Activated naive CD4-positive, alpha-beta T cell treated with anti-CD3 and anti-CD28 coated beads for 36 hours (primary cell): ENCODE measurements around the gene MAPK13. TPM values are rescaled to one million over a fixed set of nuclear protein-coding genes. Genes with fewer than 3 reads are reported as not detected.
"Not testable (repeated sequence)": the region's sequence is repeated elsewhere in the genome, so short reads cannot be mapped to it uniquely, and the experiment has no call there.

ENCODE experiments used
- CTCF ChIA-PET: fragments of 350-600 bp; sonication (Branson Sonifier 250); formaldehyde crosslinking; loops from one replicate; lab custom pipeline; 2021; ENCODE audit warnings: antibody characterized with exemption; lab: Charles Lee
- DNase-seq: peaks from one replicate; pipeline ENCODE4 v3.0.0-alpha.2; 2020
- H3K27ac Mint-ChIP-seq: one replicate; pipeline ENCODE4 v1.8.0; 2021; ENCODE audit warnings: mild to moderate bottlenecking, mixed read lengths
- H3K27me3 Mint-ChIP-seq: one replicate; pipeline ENCODE4 v1.8.0; 2021; ENCODE audit warnings: low read depth, mixed read lengths
- H3K36me3 Mint-ChIP-seq: one replicate; pipeline ENCODE4 v1.8.0; 2021; ENCODE audit warnings: low read depth, mixed read lengths
- H3K4me1 Mint-ChIP-seq: one replicate; pipeline ENCODE4 v1.8.0; 2021; ENCODE audit warnings: low read depth, mixed read lengths
- H3K4me3 Mint-ChIP-seq: one replicate; pipeline ENCODE4 v1.8.0; 2021; ENCODE audit warnings: mild to moderate bottlenecking, moderate library complexity, mixed read lengths
- H3K9me3 Mint-ChIP-seq: one replicate; pipeline ENCODE4 v1.8.0; 2021; ENCODE audit warnings: mixed read lengths
- intact Hi-C: fragments of 100-400 bp; cut with micrococcal nuclease; formaldehyde crosslinking; loops from one replicate; pipeline ENCODE4 v1.15.1; 2023
- total RNA-seq, 2 experiments: library from RNA; stranded (reverse); gene quantifications; one replicate each; pipeline ENCODE4 v1.2.3, GENCODE V29; 2021

Gene MAPK13
- total RNA-seq: 10 to 100 TPM; 49.8 to 51.4 TPM

DNA sequence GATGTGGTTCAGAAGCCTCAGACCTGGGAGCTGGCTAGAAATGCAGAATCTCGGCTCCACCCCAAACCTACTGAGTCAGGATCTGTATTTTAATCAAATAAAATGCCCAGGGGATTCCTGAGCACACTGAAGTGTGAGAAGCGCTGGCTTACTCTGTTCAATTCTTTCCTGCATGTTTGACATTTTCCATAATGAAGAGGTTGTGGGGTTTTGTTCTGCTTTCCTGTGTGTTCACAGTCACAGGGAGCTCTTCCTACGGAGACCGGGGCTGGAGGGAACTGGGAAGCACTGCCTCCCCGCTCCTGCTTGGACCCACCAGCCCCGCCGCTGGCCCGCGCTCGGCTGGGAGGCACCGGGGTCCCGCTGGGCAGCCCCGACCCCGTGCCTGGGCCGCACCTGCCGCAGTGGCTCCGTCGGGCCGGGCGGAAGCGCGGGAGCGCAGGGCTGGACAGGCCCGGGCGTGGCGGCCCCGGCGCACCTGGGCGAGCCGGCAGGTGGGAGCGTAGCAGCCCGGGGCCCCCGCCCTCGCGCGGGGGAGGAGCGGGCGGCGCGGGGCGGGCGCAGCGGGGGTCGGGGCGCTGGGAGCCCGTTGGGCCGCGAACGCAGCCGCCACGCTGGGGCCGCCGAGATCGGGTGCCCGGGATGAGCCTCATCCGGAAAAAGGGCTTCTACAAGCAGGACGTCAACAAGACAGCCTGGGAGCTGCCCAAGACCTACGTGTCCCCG lies at the start of gene MAPK13:
TSS of gene MAPK13 (plus strand) at position 573 of the 726 bp plus-strand sequence. CDS start at position 643, 70 bp downstream.
- H3K36me3 Mint-ChIP-seq: peaks cover 17% of the 10 kb centered on the region
- DNase-seq: peak; percentile 76
- peak within 1 kb of the TSS; percentile 85 for H3K4me3 Mint-ChIP-seq
- H3K27ac Mint-ChIP-seq: peak within 1 kb of the TSS; percentile 95
- peaks cover 47% of the 10 kb centered on the region for H3K4me1 Mint-ChIP-seq
- CTCF ChIA-PET: interaction anchor here (1.0 to 4.6 kb wide), 4 partner anchors 8 to 96 kb away, joined by 4 to 33 read pairs (median 4); no protein-coding TSS in a partner anchor
- no peaks in the 10 kb centered on the region for H3K9me3 Mint-ChIP-seq
- H3K27me3 Mint-ChIP-seq: no peaks in the 10 kb centered on the region
- intact Hi-C loops: loop anchor here (2.0 to 10.0 kb wide), 4 partner anchors 47 to 627 kb away; partner anchors contain the start of genes KCTD20, PXT1 and SRSF3

DNA sequence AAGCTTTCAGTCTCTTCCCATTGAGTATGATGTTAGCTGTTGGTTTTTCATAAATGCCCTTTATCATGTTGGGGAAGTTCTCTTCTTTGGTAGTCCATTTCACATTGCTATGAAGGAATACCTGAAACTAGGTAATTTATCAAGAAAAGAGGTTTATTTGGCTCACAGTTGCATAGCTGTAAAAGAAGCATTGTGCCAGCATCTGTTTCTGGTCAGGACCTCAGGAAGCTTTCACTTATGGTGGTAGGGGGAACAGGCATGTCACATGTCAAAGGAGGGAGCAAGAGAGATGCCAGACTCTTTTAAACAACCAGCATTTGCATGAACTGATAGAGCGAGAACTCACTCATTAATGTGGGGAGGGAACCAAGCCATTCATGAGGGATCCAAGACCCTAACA lies 48.0 kb upstream of the MAPK13 start:
- Mint-ChIP-seq H3K4me3 (no peak overlapping the region), H3K4me1 (peaks cover 8% of the 10 kb centered on the region), H3K36me3 (peaks cover 54% of the 10 kb centered on the region), H3K27me3 (no peaks in the 10 kb centered on the region), H3K27ac (no peak overlapping the region), H3K9me3 (peaks cover 1% of the 10 kb centered on the region)
- CTCF ChIA-PET: interaction anchor here (1.4 to 1.8 kb wide), 2 partner anchors 12 to 54 kb away, joined by 3 to 11 read pairs; partner anchors contain the start of gene MAPK14
- no peak for DNase-seq
- intact Hi-C loops: no loop called here

DNA sequence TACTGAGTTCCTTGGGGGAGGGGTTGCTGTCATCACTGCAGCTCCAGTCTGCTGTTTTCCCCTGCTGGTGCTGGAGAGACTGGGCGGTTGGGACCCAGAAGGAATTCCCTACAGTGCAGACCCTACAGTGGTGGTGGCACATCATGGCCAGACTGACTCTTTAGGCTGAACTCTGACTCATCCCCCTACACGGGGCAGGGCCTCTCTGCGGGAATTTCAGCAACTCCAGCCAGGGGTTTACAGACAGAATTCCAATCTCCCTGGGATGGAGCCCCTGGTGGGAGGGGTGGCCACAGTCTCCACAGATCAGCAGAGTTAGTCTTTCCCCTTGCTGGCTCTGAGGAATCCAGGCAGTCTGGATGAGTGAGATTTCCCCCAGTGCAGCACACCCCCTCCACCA lies 46.9 kb upstream of the MAPK13 start:
- H3K4me3 Mint-ChIP-seq: no peak overlapping the region
- CTCF ChIA-PET: interaction anchor here (2.5 to 4.3 kb wide), 2 partner anchors 11 to 56 kb away, joined by 9 to 30 read pairs; partner anchors contain the start of gene MAPK14
- H3K36me3 Mint-ChIP-seq: peaks cover 55% of the 10 kb centered on the region
- DNase-seq: no peak
- intact Hi-C loops: no loop called here
- peaks cover 3% of the 10 kb centered on the region for H3K9me3 Mint-ChIP-seq
- peaks cover 10% of the 10 kb centered on the region for H3K4me1 Mint-ChIP-seq
- no peaks in the 10 kb centered on the region for H3K27me3 Mint-ChIP-seq
- no peak overlapping the region for H3K27ac Mint-ChIP-seq

DNA sequence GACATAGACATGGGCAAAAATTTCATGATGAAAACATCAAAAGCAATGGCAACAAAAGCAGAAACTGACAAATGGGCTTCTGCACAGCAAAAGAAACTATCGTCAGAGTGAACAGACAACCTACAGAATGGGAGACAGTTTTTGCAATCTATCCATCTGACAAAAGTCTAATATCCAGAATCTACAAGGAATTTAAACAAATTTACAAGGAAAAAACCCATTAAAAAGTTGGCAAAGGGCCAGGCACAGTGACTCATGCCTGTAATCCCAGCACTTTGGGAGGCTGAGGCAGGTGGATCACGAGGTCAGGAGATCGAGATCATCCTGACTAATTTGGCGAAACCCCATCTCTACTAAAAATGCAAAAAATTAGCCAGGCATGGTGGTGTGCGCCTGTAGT lies 42.1 kb upstream of the MAPK13 start:
- CTCF ChIA-PET, H3K4me1 Mint-ChIP-seq, H3K9me3 Mint-ChIP-seq, intact Hi-C loops, H3K4me3 Mint-ChIP-seq, H3K27me3 Mint-ChIP-seq, DNase-seq: not testable (repeated sequence)
- Mint-ChIP-seq H3K36me3 (peaks cover 18% of the 10 kb centered on the region), H3K27ac (peak overlapping the region; percentile 57)

DNA sequence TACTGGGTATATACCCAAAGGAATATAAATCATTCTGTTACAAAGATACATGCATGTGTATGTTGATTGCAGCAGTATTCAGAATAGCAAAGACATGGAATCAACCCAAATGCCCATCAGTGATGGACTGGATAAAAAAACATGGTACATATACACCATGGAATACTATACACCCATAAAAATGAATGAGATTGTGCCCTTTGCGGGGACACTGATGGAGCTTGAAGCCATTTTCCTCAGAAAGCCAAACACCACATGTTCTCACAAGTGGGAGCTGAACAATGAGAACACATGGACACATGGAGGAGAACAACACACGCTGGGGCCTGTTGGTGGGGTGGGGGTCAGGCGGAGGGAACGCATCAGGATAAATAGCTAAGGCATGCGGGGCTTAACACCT lies 41.3 kb upstream of the MAPK13 start:
- Mint-ChIP-seq H3K4me3 (no peak overlapping the region), H3K27ac (no peak overlapping the region), H3K36me3 (peaks cover 13% of the 10 kb centered on the region), H3K9me3 (peaks cover 3% of the 10 kb centered on the region), H3K4me1 (peaks cover 9% of the 10 kb centered on the region), H3K27me3 (no peaks in the 10 kb centered on the region)
- no peak for DNase-seq
- CTCF ChIA-PET: no interaction called here
- intact Hi-C loops: no loop called here

DNA sequence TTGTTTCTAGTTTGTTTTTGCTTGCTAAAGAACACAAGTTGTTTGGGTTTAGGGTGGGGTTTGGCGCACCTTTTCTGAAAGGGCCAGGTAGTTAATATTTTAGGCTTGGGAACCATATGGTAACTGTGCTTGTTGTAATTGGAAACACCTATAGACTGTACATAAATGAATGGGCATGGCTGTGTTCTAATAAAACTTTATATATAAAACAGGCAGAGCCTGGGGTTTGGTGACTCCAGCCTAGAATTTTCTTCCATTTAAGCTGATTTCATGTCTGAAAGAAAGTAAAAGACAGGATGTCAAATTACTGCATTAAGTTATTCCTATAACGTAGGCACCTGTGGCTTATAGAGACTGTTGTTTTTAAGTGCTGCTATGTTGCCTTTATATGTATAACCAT lies 36.1 kb upstream of the MAPK13 start:
- Mint-ChIP-seq H3K27ac (no peak overlapping the region), H3K27me3 (no peaks in the 10 kb centered on the region)
- intact Hi-C loops: loop anchor here (10.0 kb wide), 1 partner anchor 569 kb away; no protein-coding TSS in a partner anchor

DNA sequence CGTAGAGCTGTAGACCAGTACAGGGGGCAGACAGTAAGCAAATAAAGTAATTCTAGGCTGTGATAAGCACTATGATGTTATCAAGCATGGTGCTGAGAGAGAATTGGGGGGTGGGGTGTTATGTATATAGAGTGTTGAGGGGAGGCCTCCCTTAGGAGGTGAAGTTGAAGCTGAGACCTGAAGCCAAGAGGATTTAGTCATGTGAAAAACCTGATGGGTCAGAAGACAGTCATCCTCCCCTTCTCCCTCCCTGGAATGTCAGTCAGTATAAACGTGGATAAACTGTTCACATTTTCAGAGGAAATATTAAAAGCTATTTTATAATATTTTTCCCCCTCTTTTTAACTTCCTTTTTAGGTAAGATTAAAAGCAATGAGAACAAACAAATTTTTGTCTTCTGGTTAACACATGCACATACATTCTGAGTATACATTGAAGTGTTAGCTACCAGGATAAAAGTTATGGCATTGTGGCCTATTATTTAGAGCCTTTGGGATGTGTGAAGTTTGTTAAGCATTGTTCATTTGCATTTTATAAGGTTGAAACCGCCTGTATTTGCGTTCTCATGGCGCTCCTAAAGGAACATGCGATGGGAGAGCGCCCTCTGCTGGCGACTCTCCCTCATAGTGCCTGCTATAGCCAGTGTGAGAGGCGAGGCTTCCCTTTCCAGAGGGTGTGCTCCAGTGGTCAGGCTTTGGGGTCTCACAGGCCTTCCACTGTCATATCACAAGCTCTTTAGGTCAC lies 35.4 kb upstream of the MAPK13 start:
- Mint-ChIP-seq H3K27me3 (no peaks in the 10 kb centered on the region), H3K9me3 (no peaks in the 10 kb centered on the region), H3K4me3 (no peak overlapping the region), H3K36me3 (no peaks in the 10 kb centered on the region), H3K4me1 (peaks cover 29% of the 10 kb centered on the region), H3K27ac (peak overlapping the region; percentile 42)
- intact Hi-C loops: loop anchor here (1.0 to 10.0 kb wide), 5 partner anchors 26 to 570 kb away; partner anchors contain the start of genes BRPF3 and MAPK14
- peak; percentile 90 for DNase-seq
- CTCF ChIA-PET: interaction anchor here (0.6 to 4.4 kb wide), 43 partner anchors 8 to 542 kb away, joined by 3 to 135 read pairs (median 5); partner anchors contain the start of genes ARMC12, MAPK14 and SLC26A8

More for the DNA sequence above, 36.1 kb upstream of the MAPK13 start:
- Mint-ChIP-seq H3K4me3 (no peak overlapping the region), H3K4me1 (peaks cover 22% of the 10 kb centered on the region), H3K36me3 (no peaks in the 10 kb centered on the region), H3K9me3 (no peaks in the 10 kb centered on the region)
- CTCF ChIA-PET: interaction anchor here (0.7 to 4.4 kb wide), 30 partner anchors 9 to 358 kb away, joined by 3 to 135 read pairs (median 6); partner anchors contain the start of genes ARMC12, MAPK14 and SLC26A8
- no peak for DNase-seq

DNA sequence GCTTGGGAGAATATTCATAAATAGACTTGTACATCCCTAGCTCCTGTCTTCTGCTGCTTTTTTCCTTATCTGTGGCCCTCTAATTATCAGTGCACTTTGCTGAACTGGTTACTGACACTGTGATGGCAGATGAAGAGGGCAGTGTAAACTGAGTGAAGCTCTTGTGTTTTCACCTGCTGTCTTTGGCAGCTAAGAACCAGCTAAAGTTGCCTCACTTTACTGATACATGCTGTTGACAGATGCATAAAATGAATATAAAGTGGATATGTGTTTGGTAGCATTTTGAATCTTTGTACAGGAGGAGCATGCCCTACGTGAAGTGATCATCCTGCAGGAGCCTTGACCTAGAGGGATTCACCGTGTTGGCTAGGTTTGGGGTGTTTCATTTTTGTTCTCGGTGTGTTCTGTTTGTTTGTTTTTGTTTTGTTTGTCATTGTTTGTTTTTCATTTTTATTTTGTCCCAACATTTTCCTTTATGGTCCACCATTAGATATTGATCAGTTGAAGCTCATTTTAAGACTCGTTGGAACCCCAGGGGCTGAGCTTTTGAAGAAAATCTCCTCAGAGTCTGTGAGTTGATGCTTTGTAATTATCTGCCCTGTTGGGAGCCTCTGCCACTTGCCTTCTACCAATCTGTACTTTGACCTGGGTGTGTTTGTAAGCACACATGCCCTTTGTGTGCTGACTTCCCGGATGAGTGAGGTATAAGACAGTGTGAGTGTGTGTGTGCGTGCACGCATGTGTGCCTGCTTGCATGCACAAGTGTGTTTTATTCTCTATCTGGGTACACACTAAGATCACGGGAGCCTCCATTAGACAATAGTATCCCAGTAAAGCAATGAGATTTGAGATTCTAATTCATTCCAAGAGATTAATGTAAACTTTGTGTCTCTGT lies 34.6 kb upstream of the MAPK13 start:
- no peak for DNase-seq
- Mint-ChIP-seq H3K27ac (peak overlapping the region; percentile 42), H3K27me3 (no peaks in the 10 kb centered on the region), H3K36me3 (no peaks in the 10 kb centered on the region), H3K9me3 (no peaks in the 10 kb centered on the region), H3K4me1 (peaks cover 35% of the 10 kb centered on the region), H3K4me3 (no peak overlapping the region)
- CTCF ChIA-PET: interaction anchor here (0.6 to 4.4 kb wide), 34 partner anchors 9 to 543 kb away, joined by 3 to 135 read pairs (median 5); partner anchors contain the start of genes MAPK14 and SLC26A8
- intact Hi-C loops: loop anchor here (1.0 to 10.0 kb wide), 5 partner anchors 26 to 571 kb away; partner anchors contain the start of genes BRPF3 and MAPK14

DNA sequence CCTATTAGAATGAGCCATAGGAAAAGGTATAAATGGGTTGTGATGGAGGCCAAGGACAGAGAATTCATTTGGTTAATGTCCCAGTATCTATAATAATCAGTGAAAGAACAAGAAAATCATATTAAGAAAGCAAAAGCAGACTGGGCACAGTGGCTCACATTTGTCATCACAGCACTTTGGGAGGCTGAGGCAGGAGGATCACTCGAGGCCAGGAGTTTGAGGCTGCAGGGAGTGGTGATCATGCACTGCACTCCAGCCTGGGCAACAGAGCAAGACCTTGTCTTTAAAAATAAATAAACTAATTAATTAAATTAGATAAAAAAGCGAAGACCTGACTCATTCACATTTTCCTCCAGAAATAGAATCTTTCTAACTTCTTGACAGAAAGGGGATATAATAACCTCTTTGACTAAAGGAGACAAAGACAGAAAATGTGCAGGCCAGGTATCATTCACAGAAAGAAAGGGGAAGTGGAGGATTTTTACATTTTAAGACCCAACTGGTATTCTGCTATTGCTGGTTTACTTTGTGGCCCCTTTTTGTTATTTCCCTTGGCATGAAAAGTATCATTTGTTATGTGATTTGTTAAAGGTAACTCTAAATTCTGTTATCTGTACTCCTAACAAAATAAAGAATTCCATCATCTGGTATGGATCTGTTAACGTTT lies 31.9 kb upstream of the MAPK13 start:
- Mint-ChIP-seq H3K4me1 (peaks cover 35% of the 10 kb centered on the region), H3K4me3 (no peak overlapping the region)

DNA sequence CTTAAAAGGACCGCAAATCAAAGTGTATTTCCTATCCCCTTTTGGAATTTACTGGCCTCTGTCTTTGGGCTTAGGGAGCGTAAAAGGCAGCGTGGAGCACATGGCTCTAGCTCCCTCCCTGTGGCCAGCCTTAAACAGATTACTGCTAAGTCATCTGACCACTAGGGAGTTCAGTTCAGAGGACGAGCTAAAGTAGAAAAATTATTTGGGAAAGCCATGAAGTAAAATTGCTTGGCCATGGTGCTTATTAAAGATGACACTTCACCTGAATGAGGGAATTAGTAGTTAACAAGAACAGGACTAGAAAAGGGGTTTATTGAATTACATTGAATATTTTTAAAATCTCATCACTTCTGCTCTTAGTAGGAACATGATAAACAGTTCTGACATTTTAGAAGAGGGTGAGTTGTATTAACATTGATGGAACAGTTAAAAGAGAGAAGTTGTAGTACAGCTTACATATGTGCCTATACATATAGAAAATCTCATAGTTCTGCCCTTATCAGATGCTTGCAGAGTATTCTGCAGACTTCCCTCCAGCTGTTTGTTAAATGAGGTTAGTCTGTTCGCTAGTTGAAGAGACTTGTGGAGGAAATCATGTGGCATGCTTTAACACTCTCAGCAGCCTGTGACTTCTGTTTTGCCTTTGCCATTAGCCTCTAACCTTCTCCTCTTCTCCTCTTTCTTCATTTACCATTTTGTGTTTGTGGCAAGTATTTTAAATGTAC lies 31.2 kb upstream of the MAPK13 start:
- no peak overlapping the region for H3K4me3 Mint-ChIP-seq

More for the DNA sequence above, 31.9 kb upstream of the MAPK13 start:
- H3K36me3 Mint-ChIP-seq: peaks cover 6% of the 10 kb centered on the region
- CTCF ChIA-PET: interaction anchor here (0.5 to 4.4 kb wide), 4 partner anchors 23 to 185 kb away, joined by 3 to 135 read pairs (median 6); partner anchors contain the start of gene MAPK14
- H3K27me3 Mint-ChIP-seq: no peaks in the 10 kb centered on the region
- no peak overlapping the region for H3K27ac Mint-ChIP-seq
- H3K9me3 Mint-ChIP-seq: no peaks in the 10 kb centered on the region
- no peak for DNase-seq
- intact Hi-C loops: loop anchor here (10.0 kb wide), 1 partner anchor 574 kb away; no protein-coding TSS in a partner anchor

More for the DNA sequence above, 31.2 kb upstream of the MAPK13 start:
- no peak for DNase-seq
- Mint-ChIP-seq H3K27ac (no peak overlapping the region), H3K36me3 (peaks cover 6% of the 10 kb centered on the region), H3K27me3 (no peaks in the 10 kb centered on the region), H3K4me1 (peaks cover 34% of the 10 kb centered on the region), H3K9me3 (no peaks in the 10 kb centered on the region)
- intact Hi-C loops: loop anchor here (10.0 kb wide), 1 partner anchor 574 kb away; no protein-coding TSS in a partner anchor
- CTCF ChIA-PET: interaction anchor here (0.5 to 1.6 kb wide), 5 partner anchors 22 to 185 kb away, joined by 3 to 9 read pairs (median 3); partner anchors contain the start of gene MAPK14
